Measurements from ENCODE around the gene TANC1.

TANC1 gene

GRCh38 chr2:159179096-159179495 lies 210.7 kb downstream of the TANC1 start:
- peaks cover 0 to 2% (median 0%) of the 10 kb centered on the region in 5 donors for H3K4me1 ChIP-seq (ENCODE audit: control insufficient read depth in 5 of 5, insufficient read depth in 5 of 5, low read length in 5 of 5)
- H3K27ac ChIP-seq (ENCODE audit: low read depth, low read length): no peak overlapping the region
- no peaks in the 10 kb centered on the region for H3K9me3 ChIP-seq (ENCODE audit: control insufficient read depth in 5 of 5, low read length in 5 of 5)
- H3K9ac ChIP-seq (ENCODE audit: low read length in 5 of 5): no peak overlapping the region
- H3K36me3 ChIP-seq (ENCODE audit: control insufficient read depth in 5 of 5, insufficient read depth in 5 of 5, low read length in 5 of 5): peaks cover 3 to 43% (median 29%) of the 10 kb centered on the region in 5 donors
- H3K27me3 ChIP-seq (ENCODE audit: control insufficient read depth in 5 of 5, insufficient read depth in 4 of 5, low read length in 5 of 5): no peaks in the 10 kb centered on the region
- H3K4me3 ChIP-seq (ENCODE audit: low read depth in 1 of 5, low read length in 5 of 5): no peak overlapping the region

GRCh38 chr2:159179696-159180095 lies 211.3 kb downstream of the TANC1 start:
- Histone ChIP-seq H3K9me3 (ENCODE audit: control insufficient read depth in 5 of 5, low read length in 5 of 5) (no peaks in the 10 kb centered on the region), H3K27me3 (ENCODE audit: control insufficient read depth in 5 of 5, insufficient read depth in 4 of 5, low read length in 5 of 5) (no peaks in the 10 kb centered on the region), H3K36me3 (ENCODE audit: control insufficient read depth in 5 of 5, insufficient read depth in 5 of 5, low read length in 5 of 5) (peaks cover 3 to 39% (median 27%) of the 10 kb centered on the region in 5 donors), H3K9ac (ENCODE audit: low read length in 5 of 5) (no peak overlapping the region), H3K4me1 (ENCODE audit: control insufficient read depth in 5 of 5, insufficient read depth in 5 of 5, low read length in 5 of 5) (peaks cover 0 to 3% (median 0%) of the 10 kb centered on the region in 5 donors), H3K4me3 (ENCODE audit: low read depth in 1 of 5, low read length in 5 of 5) (no peak overlapping the region), H3K27ac (ENCODE audit: low read depth, low read length) (no peak overlapping the region)

- Histone ChIP-seq H3K27ac (ENCODE audit: low read depth, low read length) (no peak overlapping the region), H3K9ac (ENCODE audit: low read length in 5 of 5) (no peak overlapping the region), H3K36me3 (ENCODE audit: control insufficient read depth in 5 of 5, insufficient read depth in 5 of 5, low read length in 5 of 5) (peaks cover 0 to 38% (median 36%) of the 10 kb centered on the region in 5 donors)
Observed at GRCh38 chr2:159183346-159183745, 214.9 kb downstream of the TANC1 start.

GRCh38 chr2:159185401-159186130 lies 217.1 kb downstream of the TANC1 start:
- Histone ChIP-seq H3K27me3 (ENCODE audit: control insufficient read depth in 5 of 5, insufficient read depth in 4 of 5, low read length in 5 of 5) (no peaks in the 10 kb centered on the region), H3K27ac (ENCODE audit: low read depth, low read length) (no peak overlapping the region), H3K9ac (ENCODE audit: low read length in 5 of 5) (no peak overlapping the region), H3K4me3 (ENCODE audit: low read depth in 1 of 5, low read length in 5 of 5) (no peak overlapping the region), H3K9me3 (ENCODE audit: control insufficient read depth in 5 of 5, low read length in 5 of 5) (no peaks in the 10 kb centered on the region), H3K4me1 (ENCODE audit: control insufficient read depth in 5 of 5, insufficient read depth in 5 of 5, low read length in 5 of 5) (peaks cover 0 to 23% (median 3%) of the 10 kb centered on the region in 5 donors), H3K36me3 (ENCODE audit: control insufficient read depth in 5 of 5, insufficient read depth in 5 of 5, low read length in 5 of 5) (peaks cover 0 to 31% (median 21%) of the 10 kb centered on the region in 5 donors)

More at GRCh38 chr2:159183346-159183745, 214.9 kb downstream of the TANC1 start:
- peaks cover 0 to 6% (median 2%) of the 10 kb centered on the region in 5 donors for H3K4me1 ChIP-seq (ENCODE audit: control insufficient read depth in 5 of 5, insufficient read depth in 5 of 5, low read length in 5 of 5)
- no peak overlapping the region for H3K4me3 ChIP-seq (ENCODE audit: low read depth in 1 of 5, low read length in 5 of 5)
- no peaks in the 10 kb centered on the region for H3K9me3 ChIP-seq (ENCODE audit: control insufficient read depth in 5 of 5, low read length in 5 of 5)
- no peaks in the 10 kb centered on the region for H3K27me3 ChIP-seq (ENCODE audit: control insufficient read depth in 5 of 5, insufficient read depth in 4 of 5, low read length in 5 of 5)

GRCh38 chr2:159186462-159186861 lies 218.0 kb downstream of the TANC1 start:
- no peak overlapping the region for H3K9ac ChIP-seq (ENCODE audit: low read length in 5 of 5)
- H3K36me3 ChIP-seq (ENCODE audit: control insufficient read depth in 5 of 5, insufficient read depth in 5 of 5, low read length in 5 of 5): peaks cover 0 to 29% (median 20%) of the 10 kb centered on the region in 5 donors
- no peaks in the 10 kb centered on the region for H3K9me3 ChIP-seq (ENCODE audit: control insufficient read depth in 5 of 5, low read length in 5 of 5)
- H3K4me1 ChIP-seq (ENCODE audit: control insufficient read depth in 5 of 5, insufficient read depth in 5 of 5, low read length in 5 of 5): peaks cover 0 to 23% (median 3%) of the 10 kb centered on the region in 5 donors
- no peaks in the 10 kb centered on the region for H3K27me3 ChIP-seq (ENCODE audit: control insufficient read depth in 5 of 5, insufficient read depth in 4 of 5, low read length in 5 of 5)
- no peak overlapping the region for H3K27ac ChIP-seq (ENCODE audit: low read depth, low read length)
- no peak overlapping the region for H3K4me3 ChIP-seq (ENCODE audit: low read depth in 1 of 5, low read length in 5 of 5)

- Histone ChIP-seq H3K9ac (ENCODE audit: low read length in 5 of 5) (no peak overlapping the region), H3K4me3 (ENCODE audit: low read depth in 1 of 5, low read length in 5 of 5) (no peak overlapping the region), H3K36me3 (ENCODE audit: control insufficient read depth in 5 of 5, insufficient read depth in 5 of 5, low read length in 5 of 5) (peaks cover 0 to 29% (median 20%) of the 10 kb centered on the region in 5 donors), H3K9me3 (ENCODE audit: control insufficient read depth in 5 of 5, low read length in 5 of 5) (no peaks in the 10 kb centered on the region), H3K4me1 (ENCODE audit: control insufficient read depth in 5 of 5, insufficient read depth in 5 of 5, low read length in 5 of 5) (peaks cover 0 to 23% (median 3%) of the 10 kb centered on the region in 5 donors), H3K27me3 (ENCODE audit: control insufficient read depth in 5 of 5, insufficient read depth in 4 of 5, low read length in 5 of 5) (no peaks in the 10 kb centered on the region), H3K27ac (ENCODE audit: low read depth, low read length) (no peak overlapping the region)
Observed at GRCh38 chr2:159187106-159187505, 218.7 kb downstream of the TANC1 start.

- H3K4me3 ChIP-seq (ENCODE audit: low read depth in 1 of 5, low read length in 5 of 5): no peak overlapping the region
- peak overlapping the region; percentile 34 for H3K27ac ChIP-seq (ENCODE audit: low read depth, low read length)
- H3K9ac ChIP-seq (ENCODE audit: low read length in 5 of 5): no peak overlapping the region
- peaks cover 0 to 29% (median 20%) of the 10 kb centered on the region in 5 donors for H3K36me3 ChIP-seq (ENCODE audit: control insufficient read depth in 5 of 5, insufficient read depth in 5 of 5, low read length in 5 of 5)
- peaks cover 0 to 23% (median 3%) of the 10 kb centered on the region in 5 donors for H3K4me1 ChIP-seq (ENCODE audit: control insufficient read depth in 5 of 5, insufficient read depth in 5 of 5, low read length in 5 of 5)
- no peaks in the 10 kb centered on the region for H3K27me3 ChIP-seq (ENCODE audit: control insufficient read depth in 5 of 5, insufficient read depth in 4 of 5, low read length in 5 of 5)
- no peaks in the 10 kb centered on the region for H3K9me3 ChIP-seq (ENCODE audit: control insufficient read depth in 5 of 5, low read length in 5 of 5)
Observed at GRCh38 chr2:159188449-159188848, 220.0 kb downstream of the TANC1 start.

- peaks cover 0 to 29% (median 24%) of the 10 kb centered on the region in 5 donors for H3K4me1 ChIP-seq (ENCODE audit: control insufficient read depth in 5 of 5, insufficient read depth in 5 of 5, low read length in 5 of 5)
- no peak overlapping the region for H3K4me3 ChIP-seq (ENCODE audit: low read depth in 1 of 5, low read length in 5 of 5)
- H3K27me3 ChIP-seq (ENCODE audit: control insufficient read depth in 5 of 5, insufficient read depth in 4 of 5, low read length in 5 of 5): no peaks in the 10 kb centered on the region
- no peaks in the 10 kb centered on the region for H3K9me3 ChIP-seq (ENCODE audit: control insufficient read depth in 5 of 5, low read length in 5 of 5)
- H3K36me3 ChIP-seq (ENCODE audit: control insufficient read depth in 5 of 5, insufficient read depth in 5 of 5, low read length in 5 of 5): peaks cover 0 to 30% (median 22%) of the 10 kb centered on the region in 5 donors
- H3K9ac ChIP-seq (ENCODE audit: low read length in 5 of 5): no peak overlapping the region
- no peak overlapping the region for H3K27ac ChIP-seq (ENCODE audit: low read depth, low read length)
Observed at GRCh38 chr2:159192371-159192918, 224.0 kb downstream of the TANC1 start.

- Histone ChIP-seq H3K9ac (ENCODE audit: low read length in 5 of 5) (no peak overlapping the region), H3K4me1 (ENCODE audit: control insufficient read depth in 5 of 5, insufficient read depth in 5 of 5, low read length in 5 of 5) (peaks cover 0 to 28% (median 24%) of the 10 kb centered on the region in 5 donors), H3K27ac (ENCODE audit: low read depth, low read length) (no peak overlapping the region), H3K4me3 (ENCODE audit: low read depth in 1 of 5, low read length in 5 of 5) (no peak overlapping the region), H3K9me3 (ENCODE audit: control insufficient read depth in 5 of 5, low read length in 5 of 5) (no peaks in the 10 kb centered on the region), H3K36me3 (ENCODE audit: control insufficient read depth in 5 of 5, insufficient read depth in 5 of 5, low read length in 5 of 5) (peaks cover 0 to 41% (median 34%) of the 10 kb centered on the region in 5 donors), H3K27me3 (ENCODE audit: control insufficient read depth in 5 of 5, insufficient read depth in 4 of 5, low read length in 5 of 5) (no peaks in the 10 kb centered on the region)
Observed at GRCh38 chr2:159193791-159194190, 225.4 kb downstream of the TANC1 start.

GRCh38 chr2:159194241-159194640 lies 225.8 kb downstream of the TANC1 start:
- peaks cover 0 to 44% (median 35%) of the 10 kb centered on the region in 5 donors for H3K36me3 ChIP-seq (ENCODE audit: control insufficient read depth in 5 of 5, insufficient read depth in 5 of 5, low read length in 5 of 5)

More at GRCh38 chr2:159194241-159194640, 225.8 kb downstream of the TANC1 start:
- no peak overlapping the region for H3K27ac ChIP-seq (ENCODE audit: low read depth, low read length)
- no peaks in the 10 kb centered on the region for H3K9me3 ChIP-seq (ENCODE audit: control insufficient read depth in 5 of 5, low read length in 5 of 5)
- H3K4me3 ChIP-seq (ENCODE audit: low read depth in 1 of 5, low read length in 5 of 5): no peak overlapping the region
- H3K4me1 ChIP-seq (ENCODE audit: control insufficient read depth in 5 of 5, insufficient read depth in 5 of 5, low read length in 5 of 5): peaks cover 0 to 24% (median 23%) of the 10 kb centered on the region in 5 donors
- H3K27me3 ChIP-seq (ENCODE audit: control insufficient read depth in 5 of 5, insufficient read depth in 4 of 5, low read length in 5 of 5): no peaks in the 10 kb centered on the region
- H3K9ac ChIP-seq (ENCODE audit: low read length in 5 of 5): no peak overlapping the region
